ENCODE data around the gene DAZAP1.

DAZAP1 gene

GRCh38 chr19:1407528-1408299, at the start of gene DAZAP1:
DAZAP1 (plus strand) TSS chr19:1407586; CDS start chr19:1407774, 188 bp downstream.
- H3K4me3 ChIP-seq (ENCODE audit: control insufficient read depth, low read depth, low read length), result peak within 1 kb of the TSS; percentile 90
- no peak for TF ChIP-seq CTCF (IDR thresholded peaks at IDR 0.05; ENCODE audit: control insufficient read depth, insufficient read depth, low read depth, low read length, missing control alignments)
- no peak for DNase-seq (ENCODE audit: low read depth)

- no peak for DNase-seq (ENCODE audit: low read depth)
- no peak for TF ChIP-seq CTCF (IDR thresholded peaks at IDR 0.05; ENCODE audit: control insufficient read depth, insufficient read depth, low read depth, low read length, missing control alignments)
- peak overlapping the region; percentile 28; the same call in 1 of the 2 replicates for H3K4me3 ChIP-seq (ENCODE audit: control insufficient read depth, low read depth, low read length)
Measured at GRCh38 chr19:1360126-1360817, 47.1 kb upstream of the DAZAP1 start.

- peak; percentile 63 for DNase-seq (ENCODE audit: low read depth)
- H3K4me3 ChIP-seq (ENCODE audit: control insufficient read depth, low read depth, low read length), result peak overlapping the region; percentile 28
- TF ChIP-seq CTCF (IDR thresholded peaks at IDR 0.05; ENCODE audit: control insufficient read depth, insufficient read depth, low read depth, low read length, missing control alignments), result no peak
Measured at GRCh38 chr19:1360818-1361461, 46.4 kb upstream of the DAZAP1 start.

GRCh38 chr19:1361601-1362386, 45.6 kb upstream of the DAZAP1 start:
- no peak for TF ChIP-seq CTCF (IDR thresholded peaks at IDR 0.05; ENCODE audit: control insufficient read depth, insufficient read depth, low read depth, low read length, missing control alignments)
- peak; percentile 14 for DNase-seq (ENCODE audit: low read depth)
- peak overlapping the region; percentile 28 for H3K4me3 ChIP-seq (ENCODE audit: control insufficient read depth, low read depth, low read length)

- no peak for TF ChIP-seq CTCF (IDR thresholded peaks at IDR 0.05; ENCODE audit: control insufficient read depth, insufficient read depth, low read depth, low read length, missing control alignments)
- H3K4me3 ChIP-seq (ENCODE audit: control insufficient read depth, low read depth, low read length), result no peak overlapping the region
Measured at GRCh38 chr19:1362387-1363257, 44.8 kb upstream of the DAZAP1 start.

More at GRCh38 chr19:1362387-1363257, 44.8 kb upstream of the DAZAP1 start:
- no peak for DNase-seq (ENCODE audit: low read depth)
